ENCODE results near the gene P3H3.
A peak's percentile ranks its signal among the peaks of the same experiment; 100 is the strongest.
"Not testable (repeated sequence)": the region's sequence is repeated elsewhere in the genome, so short reads cannot be mapped to it uniquely, and the experiment has no call there.

P3H3 gene

GRCh38 chr12:6866163-6866919 is 38.1 kb downstream of the P3H3 start:
- peak overlapping the region; percentile 94 for H3K27ac Mint-ChIP-seq
- H3K9me3 Mint-ChIP-seq: no peaks in the 10 kb centered on the region
- H3K4me1 Mint-ChIP-seq (ENCODE audit: low read depth): peaks cover 44% of the 10 kb centered on the region
- H3K36me3 Mint-ChIP-seq (ENCODE audit: low read depth): peaks cover 95% of the 10 kb centered on the region
- no peaks in the 10 kb centered on the region for H3K27me3 Mint-ChIP-seq
- H3K4me3 Mint-ChIP-seq: peak overlapping the region; percentile 94
- intact Hi-C loops (cut with micrococcal nuclease): loop anchor here (5.0 kb wide), 1 partner anchor 71 kb away; no protein-coding TSS in a partner anchor

GRCh38 chr12:6866920-6867412 is 38.8 kb downstream of the P3H3 start:
- peaks cover 95% of the 10 kb centered on the region for H3K36me3 Mint-ChIP-seq (ENCODE audit: low read depth)
- peak overlapping the region; percentile 94 for H3K27ac Mint-ChIP-seq
- intact Hi-C loops (cut with micrococcal nuclease): loop anchor here (5.0 kb wide), 1 partner anchor 70 kb away; no protein-coding TSS in a partner anchor
- H3K4me3 Mint-ChIP-seq: peak overlapping the region; percentile 94
- H3K27me3 Mint-ChIP-seq: no peaks in the 10 kb centered on the region
- no peaks in the 10 kb centered on the region for H3K9me3 Mint-ChIP-seq
- peaks cover 50% of the 10 kb centered on the region for H3K4me1 Mint-ChIP-seq (ENCODE audit: low read depth)

- Mint-ChIP-seq H3K9me3 (no peaks in the 10 kb centered on the region), H3K4me1 (ENCODE audit: low read depth) (peaks cover 57% of the 10 kb centered on the region), H3K27me3 (no peaks in the 10 kb centered on the region), H3K36me3 (ENCODE audit: low read depth) (peaks cover 96% of the 10 kb centered on the region), H3K4me3 (peak within 1 kb of the TSS; percentile 94), H3K27ac (peak within 1 kb of the TSS; percentile 94)
- intact Hi-C loops (cut with micrococcal nuclease): loop anchor here (2.0 to 5.0 kb wide), 2 partner anchors 70 to 245 kb away; no protein-coding TSS in a partner anchor
Measured at GRCh38 chr12:6867413-6868210, 39.4 kb downstream of the P3H3 start, which contains the start of gene TPI1. Gene TPI1 (plus strand): TSS chr12:6867531. CDS start chr12:6867567, 36 bp downstream.

- peak overlapping the region; percentile 94 for H3K27ac Mint-ChIP-seq
- no peaks in the 10 kb centered on the region for H3K27me3 Mint-ChIP-seq
- peaks cover 96% of the 10 kb centered on the region for H3K36me3 Mint-ChIP-seq (ENCODE audit: low read depth)
- H3K4me1 Mint-ChIP-seq (ENCODE audit: low read depth): peaks cover 60% of the 10 kb centered on the region
- H3K9me3 Mint-ChIP-seq: no peaks in the 10 kb centered on the region
- intact Hi-C loops (cut with micrococcal nuclease): loop anchor here (2.0 to 5.0 kb wide), 2 partner anchors 69 to 244 kb away; no protein-coding TSS in a partner anchor
- H3K4me3 Mint-ChIP-seq: peak overlapping the region; percentile 94
Measured at GRCh38 chr12:6868211-6869048, 40.2 kb downstream of the P3H3 start.

DNA sequence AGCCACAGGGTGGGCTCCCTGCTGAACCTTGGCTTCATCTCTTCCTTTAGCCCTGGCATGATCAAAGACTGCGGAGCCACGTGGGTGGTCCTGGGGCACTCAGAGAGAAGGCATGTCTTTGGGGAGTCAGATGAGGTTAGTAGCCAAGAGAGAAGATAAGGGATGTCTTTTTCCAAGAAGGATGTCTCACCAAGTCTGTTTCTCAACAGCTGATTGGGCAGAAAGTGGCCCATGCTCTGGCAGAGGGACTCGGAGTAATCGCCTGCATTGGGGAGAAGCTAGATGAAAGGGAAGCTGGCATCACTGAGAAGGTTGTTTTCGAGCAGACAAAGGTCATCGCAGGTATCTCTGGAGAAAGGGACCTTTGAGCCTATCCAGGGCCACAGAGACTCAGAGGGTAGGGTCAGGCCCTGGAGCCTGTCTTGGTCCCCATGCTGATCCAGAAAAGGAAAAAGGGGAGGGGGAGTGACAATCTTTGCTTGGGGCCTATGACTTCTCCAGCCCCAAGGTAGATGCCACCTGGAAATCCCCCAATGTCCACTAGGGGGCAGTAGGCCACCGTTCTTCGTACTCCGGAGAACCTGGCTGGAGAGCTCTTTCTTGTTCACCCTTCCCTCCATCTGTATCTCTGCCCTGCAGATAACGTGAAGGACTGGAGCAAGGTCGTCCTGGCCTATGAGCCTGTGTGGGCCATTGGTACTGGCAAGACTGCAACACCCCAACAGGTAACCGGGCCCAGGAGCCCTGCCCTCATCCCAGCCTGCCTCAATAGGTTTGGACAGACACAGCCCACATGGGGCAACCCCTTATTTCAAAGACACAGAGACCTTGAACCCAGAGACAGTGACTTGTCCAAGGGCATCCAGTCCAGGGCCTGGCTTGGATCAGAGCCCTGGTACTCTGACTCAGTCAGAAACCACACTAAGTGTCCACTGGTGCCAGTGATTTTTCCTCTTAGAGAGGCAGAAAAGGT is 41.1 kb downstream of the P3H3 start:
- intact Hi-C loops (cut with micrococcal nuclease): loop anchor here (2.0 to 5.0 kb wide), 2 partner anchors 68 to 243 kb away; no protein-coding TSS in a partner anchor
- Mint-ChIP-seq H3K4me1 (ENCODE audit: low read depth) (peaks cover 60% of the 10 kb centered on the region), H3K4me3 (peak overlapping the region; percentile 94)

GRCh38 chr12:6870304-6870703 is 42.1 kb downstream of the P3H3 start:
- Mint-ChIP-seq H3K36me3 (ENCODE audit: low read depth) (peaks cover 77% of the 10 kb centered on the region), H3K4me1 (ENCODE audit: low read depth) (peaks cover 60% of the 10 kb centered on the region)
- H3K9me3 Mint-ChIP-seq; H3K27ac Mint-ChIP-seq; H3K4me3 Mint-ChIP-seq; H3K27me3 Mint-ChIP-seq; intact Hi-C loops (cut with micrococcal nuclease): not testable (repeated sequence)

More for the DNA sequence above, 41.1 kb downstream of the P3H3 start:
- Mint-ChIP-seq H3K9me3 (no peaks in the 10 kb centered on the region), H3K27me3 (no peaks in the 10 kb centered on the region), H3K27ac (peak overlapping the region; percentile 94), H3K36me3 (ENCODE audit: low read depth) (peaks cover 87% of the 10 kb centered on the region)

DNA sequence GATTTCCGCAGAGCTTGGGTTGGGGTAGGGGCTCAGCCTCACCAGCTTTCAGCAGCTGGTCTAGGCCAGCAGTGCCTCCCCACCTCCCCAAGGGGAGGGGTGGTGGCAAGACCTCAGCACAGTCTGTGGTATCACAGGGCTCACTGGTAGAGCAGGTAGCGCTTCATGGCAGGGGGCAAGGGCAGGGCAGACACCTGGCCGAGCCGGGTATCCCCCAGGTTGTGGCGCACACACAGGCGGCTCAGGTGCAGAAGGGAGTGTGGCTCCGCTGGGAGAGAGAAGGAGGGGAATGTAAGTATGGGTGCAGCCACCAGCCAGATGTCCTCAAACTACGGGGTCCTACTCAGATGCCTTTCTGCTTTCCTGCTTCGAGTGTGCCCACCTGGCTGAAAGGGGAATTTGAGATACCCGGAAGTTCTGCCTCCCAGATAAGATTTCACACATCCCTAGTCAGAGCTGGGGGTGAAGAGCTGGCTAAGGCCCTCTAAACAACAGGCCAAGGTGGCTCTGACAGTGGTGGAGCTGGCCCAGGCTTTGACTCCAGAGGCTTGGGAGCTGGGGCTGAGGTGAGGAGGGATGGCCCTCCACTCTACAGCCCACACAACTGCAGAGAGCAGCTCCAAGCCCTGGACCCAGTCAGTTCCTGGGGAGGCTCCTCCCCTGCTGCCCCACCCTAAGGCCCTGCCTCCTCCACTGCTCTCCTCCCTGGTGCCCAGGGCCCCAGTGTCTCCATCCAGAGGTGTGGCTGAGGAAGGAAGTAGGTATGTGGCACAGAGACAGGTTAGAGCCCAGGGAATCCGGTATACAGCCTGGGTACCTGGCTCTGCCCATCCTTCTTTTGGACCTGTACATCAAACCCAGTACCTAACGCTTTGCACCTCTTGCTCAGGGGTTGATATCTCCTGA is 43.1 kb downstream of the P3H3 start:
- H3K9me3 Mint-ChIP-seq: no peaks in the 10 kb centered on the region
- intact Hi-C loops (cut with micrococcal nuclease): no loop called here
- H3K27ac Mint-ChIP-seq: peak overlapping the region; percentile 87
- peaks cover 74% of the 10 kb centered on the region for H3K36me3 Mint-ChIP-seq (ENCODE audit: low read depth)
- no peaks in the 10 kb centered on the region for H3K27me3 Mint-ChIP-seq
- H3K4me3 Mint-ChIP-seq: peak overlapping the region; percentile 97
- peaks cover 61% of the 10 kb centered on the region for H3K4me1 Mint-ChIP-seq (ENCODE audit: low read depth)

DNA sequence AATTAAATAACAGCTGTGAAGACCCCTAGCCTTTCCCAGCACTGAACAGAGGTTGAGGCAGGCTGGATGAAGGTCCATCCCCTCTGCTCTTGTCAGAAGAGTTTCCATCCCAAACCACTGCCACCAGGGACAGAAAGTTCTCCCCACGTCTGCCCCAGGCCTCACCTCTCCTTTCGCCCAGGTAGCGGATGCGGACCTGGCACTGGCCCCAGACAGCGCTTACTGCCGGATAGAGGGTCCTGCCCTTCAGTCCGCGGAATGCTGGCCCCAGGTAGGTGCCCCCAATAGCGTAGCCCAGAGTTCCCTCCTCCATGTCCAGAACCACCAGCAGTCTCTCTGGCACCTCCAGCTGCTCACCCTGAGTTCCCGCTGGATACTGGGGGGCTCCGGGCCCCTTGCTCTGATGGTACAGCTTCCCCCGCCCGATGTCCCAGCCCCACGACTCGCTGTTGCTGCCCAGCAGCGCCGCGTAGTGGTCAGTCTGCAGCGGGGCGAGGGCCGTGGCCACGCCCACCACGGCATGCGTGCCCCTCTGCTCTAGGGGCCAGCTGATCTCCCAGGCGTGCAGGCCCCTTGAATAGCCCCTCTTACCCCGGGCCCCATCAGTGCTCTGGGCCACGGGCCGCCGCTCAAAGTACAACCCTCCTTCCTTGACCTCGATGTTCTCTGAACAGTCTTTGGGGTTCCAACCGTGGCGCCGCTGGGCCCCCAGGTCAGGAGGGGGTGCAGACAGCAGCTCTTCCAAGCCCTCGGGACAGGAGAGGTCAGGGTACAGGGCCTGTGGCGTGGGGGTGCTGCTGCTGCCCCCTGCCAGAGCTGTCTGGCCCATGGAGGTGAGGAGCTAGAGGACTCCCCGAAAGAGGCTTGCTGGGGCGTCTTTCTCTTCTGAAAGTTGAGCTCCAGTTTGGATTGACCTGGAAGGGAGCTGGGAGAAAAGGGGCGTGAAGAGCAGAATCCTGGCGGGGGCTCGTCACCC is 44.2 kb downstream of the P3H3 start:
- Mint-ChIP-seq H3K9me3 (no peaks in the 10 kb centered on the region), H3K27me3 (no peaks in the 10 kb centered on the region), H3K36me3 (ENCODE audit: low read depth) (peaks cover 77% of the 10 kb centered on the region), H3K27ac (peak overlapping the region; percentile 87), H3K4me3 (peak overlapping the region; percentile 97), H3K4me1 (ENCODE audit: low read depth) (peaks cover 53% of the 10 kb centered on the region)
- intact Hi-C loops (cut with micrococcal nuclease): loop anchor here (1.0 kb wide), 2 partner anchors 19 to 20 kb away; partner anchors contain the start of gene USP5

DNA sequence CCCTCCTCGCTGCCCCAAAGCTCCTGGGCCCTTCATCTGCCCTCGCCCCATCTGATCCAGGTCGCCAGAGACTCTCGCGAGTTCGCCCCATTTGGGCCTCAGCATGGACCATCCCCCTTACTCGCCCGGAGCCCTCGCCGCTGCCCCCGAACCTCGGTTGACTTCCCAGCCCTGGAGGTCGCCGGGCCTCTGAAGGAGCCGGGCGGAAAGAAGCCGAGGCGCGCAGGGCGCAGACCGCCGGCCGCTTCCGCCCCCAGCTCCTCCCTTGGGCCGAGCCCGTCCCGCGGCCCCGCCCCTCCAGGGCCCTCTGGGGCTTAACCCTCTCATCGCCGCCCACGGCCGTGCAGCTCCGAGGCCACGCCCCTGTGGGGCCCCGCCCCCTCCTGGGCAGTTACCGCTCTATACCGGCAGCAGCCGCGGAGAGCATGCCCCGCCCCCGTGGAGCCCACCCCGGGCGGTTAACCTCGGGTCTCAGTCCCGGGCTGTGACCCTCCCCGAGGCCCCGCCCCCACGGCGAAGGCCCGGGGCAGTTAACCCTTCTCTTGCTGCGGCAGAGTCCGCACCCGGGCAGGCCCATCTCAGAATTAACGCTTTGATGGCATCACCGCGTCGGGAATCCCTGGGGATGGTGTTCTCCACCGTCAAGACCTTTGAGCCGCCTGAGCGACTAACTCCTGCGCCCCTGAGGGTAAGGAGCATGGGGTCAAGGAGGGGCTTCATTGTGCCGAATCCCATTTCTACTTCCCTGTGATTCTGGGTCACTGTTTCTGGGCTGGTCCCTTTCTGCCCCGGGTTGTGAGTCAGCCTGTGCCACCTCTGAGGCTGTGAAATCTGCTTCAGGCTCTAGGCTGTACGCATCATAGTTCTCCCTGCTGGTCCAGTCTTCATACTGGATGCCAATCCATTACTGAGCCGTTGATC is 45.1 kb downstream of the P3H3 start, which contains the start of gene SPSB2:
Gene SPSB2 (minus strand): TSS at position 210 of the 921 bp plus-strand sequence. CDS start 402 bp downstream, outside the sequence.
- H3K27me3 Mint-ChIP-seq: no peaks in the 10 kb centered on the region
- H3K36me3 Mint-ChIP-seq (ENCODE audit: low read depth): peaks cover 69% of the 10 kb centered on the region
- intact Hi-C loops (cut with micrococcal nuclease): loop anchor here (1.0 kb wide), 1 partner anchor 18 kb away; no protein-coding TSS in a partner anchor
- H3K9me3 Mint-ChIP-seq: no peaks in the 10 kb centered on the region
- H3K4me1 Mint-ChIP-seq (ENCODE audit: low read depth): peaks cover 51% of the 10 kb centered on the region
- H3K27ac Mint-ChIP-seq: peak within 1 kb of the TSS; percentile 87
- peak within 1 kb of the TSS; percentile 97 for H3K4me3 Mint-ChIP-seq

- intact Hi-C loops (cut with micrococcal nuclease); H3K9me3 Mint-ChIP-seq; H3K27me3 Mint-ChIP-seq: not testable (repeated sequence)
- H3K27ac Mint-ChIP-seq: peak overlapping the region; percentile 87
- peak overlapping the region; percentile 97 for H3K4me3 Mint-ChIP-seq
- peaks cover 44% of the 10 kb centered on the region for H3K4me1 Mint-ChIP-seq (ENCODE audit: low read depth)
- H3K36me3 Mint-ChIP-seq (ENCODE audit: low read depth): peaks cover 63% of the 10 kb centered on the region
Measured at GRCh38 chr12:6874015-6874368, 45.8 kb downstream of the P3H3 start.

All from dendritic cell treated with granulocyte-macrophage colony-stimulating factor and Interleukin-4, amounts not matched to agents 40 ng/mL and 50 ng/mL, for 4 days (primary cell).